WTC11 (cell line): ENCODE results near the gene TMEM135. TPM values are rescaled to one million over a fixed set of nuclear protein-coding genes. Genes with fewer than 3 reads are reported as not detected.

Experiments used
- ATAC-seq: fragments of 200-7000 bp; cut with Tn5 transposase; 2 replicates; pipeline ENCODE4 v1.10.0; 2021; ENCODE audit warnings: mild to moderate bottlenecking, moderate library complexity
- CTCF ChIA-PET: fragments of 300-600 bp; sonication (Branson Sonifier 250); formaldehyde crosslinking; loops from one replicate; lab custom pipeline; 2021; ENCODE audit warnings: antibody characterized with exemption; lab: Charles Lee
- POLR2A ChIA-PET: fragments of 350-600 bp; sonication (Branson Sonifier 250); formaldehyde crosslinking; loops from one replicate; lab custom pipeline; 2021; ENCODE audit warnings: antibody characterized with exemption; lab: Charles Lee
- DNase-seq: peaks from one replicate; pipeline ENCODE4 v3.0.0; 2021; ENCODE audit warnings: low spot score
- H3K27ac Mint-ChIP-seq: 2 replicates; pipeline ENCODE4 v1.8.0; 2021; ENCODE audit warnings: mixed read lengths
- H3K27me3 Mint-ChIP-seq: 2 replicates; pipeline ENCODE4 v1.8.0; 2021; ENCODE audit warnings: low read depth, mild to moderate bottlenecking, moderate library complexity, mixed read lengths
- H3K36me3 Mint-ChIP-seq: 2 replicates; pipeline ENCODE4 v1.8.0; 2021; ENCODE audit warnings: mixed read lengths
- H3K4me1 Mint-ChIP-seq: 2 replicates; pipeline ENCODE4 v1.8.0; 2022; ENCODE audit warnings: mixed read lengths
- H3K4me3 Mint-ChIP-seq: 2 replicates; pipeline ENCODE4 v1.8.0; 2021; ENCODE audit warnings: mild to moderate bottlenecking, moderate library complexity, mixed read lengths
- H3K9me3 Mint-ChIP-seq: 2 replicates; pipeline ENCODE4 v1.8.0; 2021; ENCODE audit warnings: mixed read lengths
- ARID4B ChIP-seq: sonication (generic); formaldehyde crosslinking; IDR thresholded peaks from 2 replicates; pipeline ENCODE4 v1.8.0; 2023; ENCODE audit warnings: missing genetic modification reagents, mild to moderate bottlenecking, borderline replicate concordance
- CBFB ChIP-seq: sonication (generic); formaldehyde crosslinking; IDR thresholded peaks from 2 replicates; pipeline ENCODE4 v1.8.1; 2022; ENCODE audit warnings: mild to moderate bottlenecking, low read depth, missing genetic modification reagents
- EMX1 ChIP-seq: fragments of 250-450 bp; sonication (Bioruptor Pico); IDR thresholded peaks from 2 replicates; pipeline ENCODE4 v1.8.0; 2021; ENCODE audit warnings: mild to moderate bottlenecking
- ESRRA ChIP-seq: sonication (generic); formaldehyde crosslinking; IDR thresholded peaks from 2 replicates; pipeline ENCODE4 v1.8.1; 2022; ENCODE audit warnings: mild to moderate bottlenecking, missing genetic modification reagents, borderline replicate concordance
- JUN ChIP-seq: sonication (generic); formaldehyde crosslinking; IDR thresholded peaks from 2 replicates; pipeline ENCODE4 v1.8.0; 2023; ENCODE audit warnings: mild to moderate bottlenecking, missing genetic modification reagents
- NFE2L1 ChIP-seq: sonication (generic); formaldehyde crosslinking; IDR thresholded peaks from 2 replicates; pipeline ENCODE4 v1.8.1; 2023; ENCODE audit warnings: missing genetic modification reagents
- RORB ChIP-seq: fragments of 250-450 bp; sonication (Bioruptor Pico); IDR thresholded peaks from 2 replicates; pipeline ENCODE4 v1.9.0; 2021; ENCODE audit warnings: mild to moderate bottlenecking
- SP1 ChIP-seq: sonication (generic); formaldehyde crosslinking; conservative IDR thresholded peaks from 2 replicates; pipeline ENCODE4 v1.8.1; 2022; ENCODE audit warnings: missing genetic modification reagents
- ZNF263 ChIP-seq: sonication (generic); formaldehyde crosslinking; IDR thresholded peaks from 2 replicates; pipeline ENCODE4 v1.8.1; 2022; ENCODE audit warnings: low read depth, mild to moderate bottlenecking, moderate library complexity, missing genetic modification reagents
- ZNF281 ChIP-seq: sonication (generic); formaldehyde crosslinking; IDR thresholded peaks from 2 replicates; pipeline ENCODE4 v1.8.0; 2023; ENCODE audit warnings: mild to moderate bottlenecking, missing genetic modification reagents
- total RNA-seq: library from RNA; stranded (reverse); gene quantifications from 3 replicates; pipeline ENCODE4 v1.2.3, GENCODE V29; 2021
- TF ChIP-seq, protein P1 (sequence below): fragments of 250-450 bp; sonication (Bioruptor Pico); IDR thresholded peaks from 2 replicates; pipeline ENCODE4 v1.9.0; 2021; ENCODE audit warnings: mild to moderate bottlenecking, borderline replicate concordance
- TF ChIP-seq, protein P2 (sequence below): sonication (generic); formaldehyde crosslinking; IDR thresholded peaks from 2 replicates; pipeline ENCODE4 v1.8.0; 2022; ENCODE audit warnings: missing genetic modification reagents
- TF ChIP-seq, protein P3 (sequence below): fragments of 250-450 bp; sonication (Bioruptor Pico); conservative IDR thresholded peaks from 2 replicates; pipeline ENCODE4 v1.9.0; 2021; ENCODE audit warnings: mild to moderate bottlenecking
- TF ChIP-seq, protein P4 (sequence below): sonication (generic); formaldehyde crosslinking; IDR thresholded peaks from 2 replicates; pipeline ENCODE4 v1.8.1; 2023; ENCODE audit warnings: mild to moderate bottlenecking, moderate library complexity, missing genetic modification reagents

TMEM135 gene
- total RNA-seq, 1 experiment from 2014 or later = 35.8 TPM

DNA sequence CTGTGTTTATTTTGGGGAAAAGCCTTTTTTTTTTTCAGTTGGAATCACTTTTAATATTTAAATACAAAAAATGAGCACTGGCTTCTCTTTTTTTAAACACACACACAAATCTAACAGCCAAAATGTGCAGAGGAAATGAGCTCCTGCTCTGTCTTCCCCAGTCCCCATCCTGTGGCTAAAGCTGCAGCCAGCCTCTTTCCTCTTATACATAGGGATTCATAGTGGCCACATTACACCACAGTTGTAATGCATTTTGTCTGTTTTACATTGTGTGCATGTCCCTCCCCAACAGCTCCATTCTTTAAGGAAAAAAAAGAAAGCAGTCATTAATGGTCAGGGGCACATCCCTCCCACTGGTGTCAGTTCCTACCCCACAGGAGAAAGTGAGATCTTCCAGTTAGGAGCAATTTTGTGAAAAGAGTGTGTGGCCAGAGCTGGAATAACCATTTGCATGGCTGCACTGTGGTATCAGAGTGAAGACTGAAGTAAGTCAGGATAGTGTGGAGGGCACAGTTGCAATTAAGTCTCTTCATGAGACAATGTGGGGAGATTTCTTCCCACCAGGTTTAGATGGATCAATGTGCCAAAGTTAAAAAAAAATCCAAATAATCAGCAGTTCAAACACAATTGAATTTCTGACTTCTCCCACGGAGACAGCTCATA lies 220.6 kb downstream of the TMEM135 start (continued):
- TF ChIP-seq, protein P1, sequence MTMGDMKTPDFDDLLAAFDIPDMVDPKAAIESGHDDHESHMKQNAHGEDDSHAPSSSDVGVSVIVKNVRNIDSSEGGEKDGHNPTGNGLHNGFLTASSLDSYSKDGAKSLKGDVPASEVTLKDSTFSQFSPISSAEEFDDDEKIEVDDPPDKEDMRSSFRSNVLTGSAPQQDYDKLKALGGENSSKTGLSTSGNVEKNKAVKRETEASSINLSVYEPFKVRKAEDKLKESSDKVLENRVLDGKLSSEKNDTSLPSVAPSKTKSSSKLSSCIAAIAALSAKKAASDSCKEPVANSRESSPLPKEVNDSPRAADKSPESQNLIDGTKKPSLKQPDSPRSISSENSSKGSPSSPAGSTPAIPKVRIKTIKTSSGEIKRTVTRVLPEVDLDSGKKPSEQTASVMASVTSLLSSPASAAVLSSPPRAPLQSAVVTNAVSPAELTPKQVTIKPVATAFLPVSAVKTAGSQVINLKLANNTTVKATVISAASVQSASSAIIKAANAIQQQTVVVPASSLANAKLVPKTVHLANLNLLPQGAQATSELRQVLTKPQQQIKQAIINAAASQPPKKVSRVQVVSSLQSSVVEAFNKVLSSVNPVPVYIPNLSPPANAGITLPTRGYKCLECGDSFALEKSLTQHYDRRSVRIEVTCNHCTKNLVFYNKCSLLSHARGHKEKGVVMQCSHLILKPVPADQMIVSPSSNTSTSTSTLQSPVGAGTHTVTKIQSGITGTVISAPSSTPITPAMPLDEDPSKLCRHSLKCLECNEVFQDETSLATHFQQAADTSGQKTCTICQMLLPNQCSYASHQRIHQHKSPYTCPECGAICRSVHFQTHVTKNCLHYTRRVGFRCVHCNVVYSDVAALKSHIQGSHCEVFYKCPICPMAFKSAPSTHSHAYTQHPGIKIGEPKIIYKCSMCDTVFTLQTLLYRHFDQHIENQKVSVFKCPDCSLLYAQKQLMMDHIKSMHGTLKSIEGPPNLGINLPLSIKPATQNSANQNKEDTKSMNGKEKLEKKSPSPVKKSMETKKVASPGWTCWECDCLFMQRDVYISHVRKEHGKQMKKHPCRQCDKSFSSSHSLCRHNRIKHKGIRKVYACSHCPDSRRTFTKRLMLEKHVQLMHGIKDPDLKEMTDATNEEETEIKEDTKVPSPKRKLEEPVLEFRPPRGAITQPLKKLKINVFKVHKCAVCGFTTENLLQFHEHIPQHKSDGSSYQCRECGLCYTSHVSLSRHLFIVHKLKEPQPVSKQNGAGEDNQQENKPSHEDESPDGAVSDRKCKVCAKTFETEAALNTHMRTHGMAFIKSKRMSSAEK = no peak
- TF ChIP-seq EMX1 (CRISPR knock-in tag) = no peak
- no peak for TF ChIP-seq ZNF263 (CRISPR knock-in tag)
- no peak for TF ChIP-seq CBFB (CRISPR knock-in tag)
- no peak for TF ChIP-seq ESRRA

DNA sequence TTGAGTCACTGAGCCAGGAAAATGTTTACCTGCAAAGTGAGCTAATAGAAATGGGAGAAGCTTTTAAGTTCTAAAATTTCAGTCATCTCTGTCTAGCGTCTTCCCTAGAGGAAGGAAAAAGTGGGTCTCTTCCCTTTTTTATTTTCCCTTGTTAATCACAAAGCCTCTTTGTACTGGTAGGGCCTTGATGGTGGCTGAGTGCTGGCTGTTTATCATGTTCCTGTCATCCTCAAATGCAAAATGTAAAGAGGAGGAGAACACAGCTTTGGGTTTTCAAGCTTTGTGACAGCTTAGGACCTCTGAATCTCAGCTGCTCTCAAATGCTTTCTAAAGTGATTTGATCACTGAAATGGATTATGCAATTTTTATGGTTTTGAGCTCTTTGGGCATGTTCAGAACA lies 222.0 kb downstream of the TMEM135 start:
- CTCF ChIA-PET = no interaction called here

GRCh38 chr11:87260811-87261210 lies 223.1 kb downstream of the TMEM135 start:
- H3K4me1 Mint-ChIP-seq = peaks cover 18% of the 10 kb centered on the region
- H3K4me3 Mint-ChIP-seq = no peak overlapping the region
- H3K27me3 Mint-ChIP-seq = no peaks in the 10 kb centered on the region
- ChIA-PET POLR2A (no interaction called here), CTCF (no interaction called here)
- ATAC-seq (no peak), DNase-seq (no peak)
- no peak overlapping the region for H3K27ac Mint-ChIP-seq
- no peaks in the 10 kb centered on the region for H3K36me3 Mint-ChIP-seq
- no peaks in the 10 kb centered on the region for H3K9me3 Mint-ChIP-seq
- TF ChIP-seq ARID4B (CRISPR knock-in tag) (no peak), SP1 (CRISPR knock-in tag) (no peak), JUN (CRISPR knock-in tag) (no peak), ZNF281 (CRISPR knock-in tag) (no peak)
- TF ChIP-seq, protein P2, sequence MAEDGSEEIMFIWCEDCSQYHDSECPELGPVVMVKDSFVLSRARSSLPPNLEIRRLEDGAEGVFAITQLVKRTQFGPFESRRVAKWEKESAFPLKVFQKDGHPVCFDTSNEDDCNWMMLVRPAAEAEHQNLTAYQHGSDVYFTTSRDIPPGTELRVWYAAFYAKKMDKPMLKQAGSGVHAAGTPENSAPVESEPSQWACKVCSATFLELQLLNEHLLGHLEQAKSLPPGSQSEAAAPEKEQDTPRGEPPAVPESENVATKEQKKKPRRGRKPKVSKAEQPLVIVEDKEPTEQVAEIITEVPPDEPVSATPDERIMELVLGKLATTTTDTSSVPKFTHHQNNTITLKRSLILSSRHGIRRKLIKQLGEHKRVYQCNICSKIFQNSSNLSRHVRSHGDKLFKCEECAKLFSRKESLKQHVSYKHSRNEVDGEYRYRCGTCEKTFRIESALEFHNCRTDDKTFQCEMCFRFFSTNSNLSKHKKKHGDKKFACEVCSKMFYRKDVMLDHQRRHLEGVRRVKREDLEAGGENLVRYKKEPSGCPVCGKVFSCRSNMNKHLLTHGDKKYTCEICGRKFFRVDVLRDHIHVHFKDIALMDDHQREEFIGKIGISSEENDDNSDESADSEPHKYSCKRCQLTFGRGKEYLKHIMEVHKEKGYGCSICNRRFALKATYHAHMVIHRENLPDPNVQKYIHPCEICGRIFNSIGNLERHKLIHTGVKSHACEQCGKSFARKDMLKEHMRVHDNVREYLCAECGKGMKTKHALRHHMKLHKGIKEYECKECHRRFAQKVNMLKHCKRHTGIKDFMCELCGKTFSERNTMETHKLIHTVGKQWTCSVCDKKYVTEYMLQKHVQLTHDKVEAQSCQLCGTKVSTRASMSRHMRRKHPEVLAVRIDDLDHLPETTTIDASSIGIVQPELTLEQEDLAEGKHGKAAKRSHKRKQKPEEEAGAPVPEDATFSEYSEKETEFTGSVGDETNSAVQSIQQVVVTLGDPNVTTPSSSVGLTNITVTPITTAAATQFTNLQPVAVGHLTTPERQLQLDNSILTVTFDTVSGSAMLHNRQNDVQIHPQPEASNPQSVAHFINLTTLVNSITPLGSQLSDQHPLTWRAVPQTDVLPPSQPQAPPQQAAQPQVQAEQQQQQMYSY (CRISPR knock-in tag) = no peak
- TF ChIP-seq, protein P3, sequence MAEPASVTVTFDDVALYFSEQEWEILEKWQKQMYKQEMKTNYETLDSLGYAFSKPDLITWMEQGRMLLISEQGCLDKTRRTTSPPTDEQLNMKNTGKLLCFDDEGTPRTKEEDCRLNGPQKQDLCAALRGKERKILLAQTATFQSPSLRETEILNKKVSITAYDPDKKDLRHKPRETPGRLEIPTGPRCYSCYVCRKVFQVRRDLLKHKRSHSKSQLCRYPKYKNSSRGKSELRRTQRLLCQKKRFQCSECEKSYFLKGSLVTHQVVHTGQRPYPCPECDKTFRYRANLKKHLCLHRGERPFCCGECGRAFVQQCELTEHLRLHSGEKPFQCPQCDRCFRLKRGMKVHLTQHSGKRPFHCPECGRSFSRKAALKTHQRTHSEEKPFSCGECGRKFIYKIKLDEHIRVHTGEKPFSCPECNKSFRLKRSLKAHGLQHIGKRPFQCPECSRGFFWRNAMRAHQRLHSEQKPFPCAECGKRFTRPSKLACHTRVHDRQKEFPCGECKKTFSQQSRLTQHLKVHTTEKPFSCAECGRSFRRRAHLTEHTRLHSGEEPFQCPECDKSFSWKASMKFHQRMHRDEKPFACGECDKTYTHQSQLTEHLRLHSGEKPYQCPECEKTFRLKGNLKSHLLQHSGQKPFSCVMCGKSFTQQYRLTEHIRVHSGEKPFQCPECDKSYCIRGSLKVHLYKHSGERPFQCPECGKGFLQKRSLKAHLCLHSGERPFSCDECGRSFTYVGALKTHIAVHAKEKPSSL (CRISPR knock-in tag) = no peak
- TF ChIP-seq, protein P4, sequence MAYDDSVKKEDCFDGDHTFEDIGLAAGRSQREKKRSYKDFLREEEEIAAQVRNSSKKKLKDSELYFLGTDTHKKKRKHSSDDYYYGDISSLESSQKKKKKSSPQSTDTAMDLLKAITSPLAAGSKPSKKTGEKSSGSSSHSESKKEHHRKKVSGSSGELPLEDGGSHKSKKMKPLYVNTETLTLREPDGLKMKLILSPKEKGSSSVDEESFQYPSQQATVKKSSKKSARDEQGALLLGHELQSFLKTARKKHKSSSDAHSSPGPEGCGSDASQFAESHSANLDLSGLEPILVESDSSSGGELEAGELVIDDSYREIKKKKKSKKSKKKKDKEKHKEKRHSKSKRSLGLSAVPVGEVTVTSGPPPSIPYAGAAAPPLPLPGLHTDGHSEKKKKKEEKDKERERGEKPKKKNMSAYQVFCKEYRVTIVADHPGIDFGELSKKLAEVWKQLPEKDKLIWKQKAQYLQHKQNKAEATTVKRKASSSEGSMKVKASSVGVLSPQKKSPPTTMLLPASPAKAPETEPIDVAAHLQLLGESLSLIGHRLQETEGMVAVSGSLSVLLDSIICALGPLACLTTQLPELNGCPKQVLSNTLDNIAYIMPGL (CRISPR knock-in tag) = no peak

More for the DNA sequence above, 222.0 kb downstream of the TMEM135 start:
- H3K27ac Mint-ChIP-seq = no peak overlapping the region
- no peak for ATAC-seq
- no peaks in the 10 kb centered on the region for H3K36me3 Mint-ChIP-seq
- H3K4me3 Mint-ChIP-seq = no peak overlapping the region
- POLR2A ChIA-PET = no interaction called here
- no peaks in the 10 kb centered on the region for H3K27me3 Mint-ChIP-seq
- no peak for DNase-seq
- peaks cover 23% of the 10 kb centered on the region for H3K4me1 Mint-ChIP-seq
- TF ChIP-seq RORB (no peak), NFE2L1 (CRISPR knock-in tag) (no peak)
- TF ChIP-seq, all 79 proteins: peak for 0
- H3K9me3 Mint-ChIP-seq = no peaks in the 10 kb centered on the region
